ENCODE results near the gene FGF14.
"Not testable (repeated sequence)": the region's sequence is repeated elsewhere in the genome, so short reads cannot be mapped to it uniquely, and the experiment has no call there.

Gene FGF14

GRCh38 chr13:102028206-102028605, 373.6 kb downstream of the FGF14 start:
- no peak for DNase-seq

GRCh38 chr13:102021777-102022176, 380.1 kb downstream of the FGF14 start:
- no peak for DNase-seq

- no peak for DNase-seq
Measured at GRCh38 chr13:102020611-102021216, 381.1 kb downstream of the FGF14 start.

GRCh38 chr13:102018716-102019115, 383.1 kb downstream of the FGF14 start:
- DNase-seq = no peak

- DNase-seq = no peak
Measured at GRCh38 chr13:102017248-102017647, 384.6 kb downstream of the FGF14 start.

GRCh38 chr13:102012299-102013293, 389.3 kb downstream of the FGF14 start:
- no peak for DNase-seq

- DNase-seq = not testable (repeated sequence)
Measured at GRCh38 chr13:102011455-102011854, 390.4 kb downstream of the FGF14 start.

- DNase-seq = no peak
Measured at GRCh38 chr13:102003848-102004570, 397.8 kb downstream of the FGF14 start.

- no peak for DNase-seq
Measured at GRCh38 chr13:102002287-102002686, 399.6 kb downstream of the FGF14 start.

- DNase-seq = no peak
Measured at GRCh38 chr13:102000764-102001163, 401.1 kb downstream of the FGF14 start.

GRCh38 chr13:101998129-101998528, 403.7 kb downstream of the FGF14 start:
- DNase-seq = no peak

- no peak for DNase-seq
Measured at GRCh38 chr13:101996954-101997353, 404.9 kb downstream of the FGF14 start.

- DNase-seq = no peak
Measured at GRCh38 chr13:101989798-101990350, 412.0 kb downstream of the FGF14 start.

- no peak for DNase-seq
Measured at GRCh38 chr13:101988140-101988539, 413.7 kb downstream of the FGF14 start.

- no peak for DNase-seq
Measured at GRCh38 chr13:101986316-101986715, 415.5 kb downstream of the FGF14 start.

GRCh38 chr13:101985321-101985720, 416.5 kb downstream of the FGF14 start:
- no peak for DNase-seq

- no peak for DNase-seq
Measured at GRCh38 chr13:101982903-101983302, 418.9 kb downstream of the FGF14 start.

- no peak for DNase-seq
Measured at GRCh38 chr13:101979825-101980224, 422.0 kb downstream of the FGF14 start.

GRCh38 chr13:101978552-101979315, 423.1 kb downstream of the FGF14 start:
- no peak for DNase-seq

- no peak for DNase-seq
Measured at GRCh38 chr13:101977475-101977874, 424.4 kb downstream of the FGF14 start.

GRCh38 chr13:101972191-101972590, 429.7 kb downstream of the FGF14 start:
- no peak for DNase-seq

GRCh38 chr13:101970341-101970740, 431.5 kb downstream of the FGF14 start:
- DNase-seq = no peak

All from GOT3 (cell line).